ENCODE results near the gene PRM2.

DNA sequence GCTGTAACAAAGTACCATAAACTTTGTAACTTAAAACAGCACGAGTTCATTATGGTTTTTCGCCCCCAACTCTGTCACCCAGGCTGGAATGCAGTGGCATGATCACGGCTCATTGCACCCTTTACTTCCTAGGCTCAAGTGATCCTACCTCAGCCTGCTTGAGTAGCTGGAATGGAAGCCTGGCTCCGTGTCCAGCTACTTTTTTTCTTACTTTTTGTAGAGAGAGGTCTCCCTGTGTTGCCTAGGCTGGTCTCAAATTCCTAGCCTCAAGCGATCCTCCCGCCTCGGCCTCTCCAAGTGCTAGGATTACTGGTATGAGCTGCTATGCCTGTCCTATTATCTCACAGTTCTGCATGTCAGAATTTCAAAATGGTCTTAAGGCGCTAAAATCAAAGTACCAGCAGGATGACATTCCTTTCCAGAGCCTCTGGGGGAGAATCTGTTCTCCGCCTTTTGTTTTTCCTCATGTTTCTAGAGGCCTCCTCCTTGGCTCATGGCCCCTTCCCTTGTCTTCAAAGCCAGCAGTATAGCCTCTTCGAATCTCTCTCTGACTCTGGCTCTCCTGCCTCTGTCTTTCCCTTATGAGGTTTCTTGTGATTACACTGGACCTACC is 14.9 kb upstream of the PRM2 start:
- TF ChIP-seq, protein P1, sequence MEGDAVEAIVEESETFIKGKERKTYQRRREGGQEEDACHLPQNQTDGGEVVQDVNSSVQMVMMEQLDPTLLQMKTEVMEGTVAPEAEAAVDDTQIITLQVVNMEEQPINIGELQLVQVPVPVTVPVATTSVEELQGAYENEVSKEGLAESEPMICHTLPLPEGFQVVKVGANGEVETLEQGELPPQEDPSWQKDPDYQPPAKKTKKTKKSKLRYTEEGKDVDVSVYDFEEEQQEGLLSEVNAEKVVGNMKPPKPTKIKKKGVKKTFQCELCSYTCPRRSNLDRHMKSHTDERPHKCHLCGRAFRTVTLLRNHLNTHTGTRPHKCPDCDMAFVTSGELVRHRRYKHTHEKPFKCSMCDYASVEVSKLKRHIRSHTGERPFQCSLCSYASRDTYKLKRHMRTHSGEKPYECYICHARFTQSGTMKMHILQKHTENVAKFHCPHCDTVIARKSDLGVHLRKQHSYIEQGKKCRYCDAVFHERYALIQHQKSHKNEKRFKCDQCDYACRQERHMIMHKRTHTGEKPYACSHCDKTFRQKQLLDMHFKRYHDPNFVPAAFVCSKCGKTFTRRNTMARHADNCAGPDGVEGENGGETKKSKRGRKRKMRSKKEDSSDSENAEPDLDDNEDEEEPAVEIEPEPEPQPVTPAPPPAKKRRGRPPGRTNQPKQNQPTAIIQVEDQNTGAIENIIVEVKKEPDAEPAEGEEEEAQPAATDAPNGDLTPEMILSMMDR (IDR thresholded peaks at IDR 0.05; ENCODE audit: control extremely low read depth in 1 of 3, insufficient read depth in 1 of 3, low read depth in 1 of 3, low read length in 3 of 3), result no peak
- TF ChIP-seq FOSL1 (IDR thresholded peaks at IDR 0.05; ENCODE audit: insufficient read depth, low read depth, low read length) (no peak), TAF1 (IDR thresholded peaks at IDR 0.05; ENCODE audit: low read depth, low read length) (no peak), SP2 (IDR thresholded peaks at IDR 0.05; ENCODE audit: low read length) (no peak), POLR2A (IDR thresholded peaks at IDR 0.05; ENCODE audit: control extremely low read depth in 1 of 2, low read depth in 2 of 2, low read length in 2 of 2) (no peak), POLR2AphosphoS5 (IDR thresholded peaks at IDR 0.05; ENCODE audit: low read depth, low read length) (no peak), EZH2 (IDR thresholded peaks at IDR 0.05; ENCODE audit: low read depth, low read length, severe bottlenecking) (no peak), JUND (IDR thresholded peaks at IDR 0.05; ENCODE audit: low read length) (no peak)

All from H1 (cell line).